Ovary (tissue), 3 donors: ENCODE measurements around the gene ULBP3.

Experiments
- EP300 ChIP-seq: sonication (generic); formaldehyde crosslinking; IDR thresholded peaks from one replicate; pipeline ENCODE4 v1.6.1; 2017; ENCODE audit warnings: antibody characterized with exemption
- POLR2A ChIP-seq: fragments of 450-650 bp; IDR thresholded peaks from one replicate; pipeline ENCODE4 v1.6.1; 2017; ENCODE audit warnings: antibody characterized with exemption, mild to moderate bottlenecking, moderate library complexity
- TF ChIP-seq, protein P1 (sequence below), 3 donors: fragments of 450-650 bp in 2 of 3; fragments of 200-600 bp in 1 of 3; IDR thresholded peaks; one replicate each; pipeline versions ENCODE4 v1.5.1 to v1.8.0; 2016 to 2022; ENCODE audit warnings: antibody characterized with exemption in 3 of 3, mild to moderate bottlenecking in 1 of 3
- donor health status: DM: no; HTN: no; CAD: no.

DNA sequence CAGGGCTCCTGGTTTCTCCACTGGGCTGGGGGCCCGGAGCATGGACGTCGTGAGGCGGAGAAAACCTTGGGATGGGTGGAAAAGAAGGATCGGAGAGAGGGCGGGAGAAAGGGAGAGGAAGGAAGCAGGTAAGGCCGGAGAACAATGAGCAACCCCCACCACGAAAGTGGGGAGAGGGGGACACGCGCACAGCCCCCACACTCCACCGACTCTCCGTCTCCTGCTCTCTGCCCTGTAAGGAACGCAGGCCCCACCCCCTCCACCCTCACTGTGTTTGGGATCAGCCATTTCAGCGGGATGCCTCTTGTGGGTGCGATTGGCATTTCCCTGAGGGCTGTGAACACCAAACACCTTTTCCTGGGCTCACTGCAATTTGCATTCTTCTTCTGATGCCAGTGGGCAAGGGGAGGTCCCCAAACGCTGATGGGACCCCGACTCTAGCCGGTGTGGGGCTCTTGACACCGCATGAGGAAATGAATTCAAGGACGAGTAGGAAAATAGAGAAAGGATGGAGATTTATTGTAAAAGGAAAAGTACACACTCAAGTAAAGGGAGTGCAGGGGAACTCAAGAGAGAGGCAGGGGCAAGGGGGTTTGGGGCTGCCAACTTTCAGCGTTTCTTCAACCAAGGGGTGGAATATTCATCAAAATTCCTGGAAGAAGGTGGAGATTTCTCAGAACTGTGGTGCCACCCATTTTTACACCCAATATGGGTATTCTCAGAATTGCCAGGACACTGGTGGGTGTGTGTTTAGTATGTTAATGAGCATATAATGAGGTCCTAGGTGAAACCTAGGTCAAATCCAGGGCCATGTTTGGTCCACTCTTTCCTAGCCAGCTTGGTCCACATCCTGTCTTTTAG lies 30.5 kb downstream of the ULBP3 start:
- TF ChIP-seq, protein P1, sequence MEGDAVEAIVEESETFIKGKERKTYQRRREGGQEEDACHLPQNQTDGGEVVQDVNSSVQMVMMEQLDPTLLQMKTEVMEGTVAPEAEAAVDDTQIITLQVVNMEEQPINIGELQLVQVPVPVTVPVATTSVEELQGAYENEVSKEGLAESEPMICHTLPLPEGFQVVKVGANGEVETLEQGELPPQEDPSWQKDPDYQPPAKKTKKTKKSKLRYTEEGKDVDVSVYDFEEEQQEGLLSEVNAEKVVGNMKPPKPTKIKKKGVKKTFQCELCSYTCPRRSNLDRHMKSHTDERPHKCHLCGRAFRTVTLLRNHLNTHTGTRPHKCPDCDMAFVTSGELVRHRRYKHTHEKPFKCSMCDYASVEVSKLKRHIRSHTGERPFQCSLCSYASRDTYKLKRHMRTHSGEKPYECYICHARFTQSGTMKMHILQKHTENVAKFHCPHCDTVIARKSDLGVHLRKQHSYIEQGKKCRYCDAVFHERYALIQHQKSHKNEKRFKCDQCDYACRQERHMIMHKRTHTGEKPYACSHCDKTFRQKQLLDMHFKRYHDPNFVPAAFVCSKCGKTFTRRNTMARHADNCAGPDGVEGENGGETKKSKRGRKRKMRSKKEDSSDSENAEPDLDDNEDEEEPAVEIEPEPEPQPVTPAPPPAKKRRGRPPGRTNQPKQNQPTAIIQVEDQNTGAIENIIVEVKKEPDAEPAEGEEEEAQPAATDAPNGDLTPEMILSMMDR (IDR thresholded peaks at IDR 0.05), result no peak
- TF ChIP-seq POLR2A, result no peak
- no peak for TF ChIP-seq EP300
